Parathyroid adenoma (tissue), 2 donors: Measurements from ENCODE around the gene CPNE9.

Experiments
- H2AFZ ChIP-seq: fragments of 300-600 bp; sonication (generic); one replicate; pipeline ENCODE4 v1.7.0; 2017; ENCODE audit warnings: antibody characterized with exemption, mild to moderate bottlenecking
- H3K27ac ChIP-seq: fragments of 300-600 bp; sonication (generic); one replicate; pipeline ENCODE4 v1.7.0; 2017
- H3K27me3 ChIP-seq: fragments of 300-600 bp; sonication (generic); one replicate; pipeline ENCODE4 v1.7.0; 2017; ENCODE audit warnings: low read length; ENCODE audit not compliant: control insufficient read depth, insufficient read depth
- H3K36me3 ChIP-seq: fragments of 300-600 bp; sonication (generic); one replicate; pipeline ENCODE4 v1.7.0; 2017; ENCODE audit warnings: low read length; ENCODE audit not compliant: control insufficient read depth, insufficient read depth
- H3K4me1 ChIP-seq: fragments of 300-600 bp; sonication (generic); one replicate; pipeline ENCODE4 v1.7.0; 2017; ENCODE audit warnings: control low read depth
- H3K4me2 ChIP-seq: fragments of 300-600 bp; sonication (generic); one replicate; pipeline ENCODE4 v1.7.0; 2017; ENCODE audit warnings: low read length
- H3K4me3 ChIP-seq: fragments of 300-600 bp; sonication (generic); one replicate; pipeline ENCODE4 v1.7.0; 2017; ENCODE audit warnings: low read depth, low read length
- H3K79me2 ChIP-seq: fragments of 300-600 bp; sonication (generic); one replicate; pipeline ENCODE4 v1.7.0; 2017; ENCODE audit warnings: control low read depth
- H3K9ac ChIP-seq: fragments of 300-600 bp; sonication (generic); one replicate; pipeline ENCODE4 v1.7.0; 2017; ENCODE audit warnings: mild to moderate bottlenecking
- H3K9me3 ChIP-seq: fragments of 300-600 bp; sonication (generic); one replicate; pipeline ENCODE4 v1.7.0; 2017; ENCODE audit warnings: low read length; ENCODE audit not compliant: control insufficient read depth
- TF ChIP-seq, protein P1 (sequence below): fragments of 300-600 bp; sonication (generic); IDR thresholded peaks from one replicate; pipeline ENCODE4 v1.7.0; 2017; ENCODE audit warnings: antibody characterized with exemption, mild to moderate bottlenecking
- donor health status: primary hyperparathyroidism.

The CPNE9 gene

GRCh38 chr3:9679476-9680080 is 24.1 kb upstream of the CPNE9 start:
- H3K4me3 ChIP-seq: no peak overlapping the region
- H3K27me3 ChIP-seq: no peaks in the 10 kb centered on the region
- H3K9ac ChIP-seq: no peak overlapping the region
- TF ChIP-seq, protein P1, sequence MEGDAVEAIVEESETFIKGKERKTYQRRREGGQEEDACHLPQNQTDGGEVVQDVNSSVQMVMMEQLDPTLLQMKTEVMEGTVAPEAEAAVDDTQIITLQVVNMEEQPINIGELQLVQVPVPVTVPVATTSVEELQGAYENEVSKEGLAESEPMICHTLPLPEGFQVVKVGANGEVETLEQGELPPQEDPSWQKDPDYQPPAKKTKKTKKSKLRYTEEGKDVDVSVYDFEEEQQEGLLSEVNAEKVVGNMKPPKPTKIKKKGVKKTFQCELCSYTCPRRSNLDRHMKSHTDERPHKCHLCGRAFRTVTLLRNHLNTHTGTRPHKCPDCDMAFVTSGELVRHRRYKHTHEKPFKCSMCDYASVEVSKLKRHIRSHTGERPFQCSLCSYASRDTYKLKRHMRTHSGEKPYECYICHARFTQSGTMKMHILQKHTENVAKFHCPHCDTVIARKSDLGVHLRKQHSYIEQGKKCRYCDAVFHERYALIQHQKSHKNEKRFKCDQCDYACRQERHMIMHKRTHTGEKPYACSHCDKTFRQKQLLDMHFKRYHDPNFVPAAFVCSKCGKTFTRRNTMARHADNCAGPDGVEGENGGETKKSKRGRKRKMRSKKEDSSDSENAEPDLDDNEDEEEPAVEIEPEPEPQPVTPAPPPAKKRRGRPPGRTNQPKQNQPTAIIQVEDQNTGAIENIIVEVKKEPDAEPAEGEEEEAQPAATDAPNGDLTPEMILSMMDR: no peak
- no peaks in the 10 kb centered on the region for H3K36me3 ChIP-seq
- no peaks in the 10 kb centered on the region for H3K9me3 ChIP-seq
- no peak overlapping the region for H3K4me2 ChIP-seq
- peaks cover 13% of the 10 kb centered on the region for H3K4me1 ChIP-seq
- H3K79me2 ChIP-seq: peaks cover 5% of the 10 kb centered on the region
- H3K27ac ChIP-seq: peak overlapping the region; percentile 58
- H2AFZ ChIP-seq: no peak overlapping the region

DNA sequence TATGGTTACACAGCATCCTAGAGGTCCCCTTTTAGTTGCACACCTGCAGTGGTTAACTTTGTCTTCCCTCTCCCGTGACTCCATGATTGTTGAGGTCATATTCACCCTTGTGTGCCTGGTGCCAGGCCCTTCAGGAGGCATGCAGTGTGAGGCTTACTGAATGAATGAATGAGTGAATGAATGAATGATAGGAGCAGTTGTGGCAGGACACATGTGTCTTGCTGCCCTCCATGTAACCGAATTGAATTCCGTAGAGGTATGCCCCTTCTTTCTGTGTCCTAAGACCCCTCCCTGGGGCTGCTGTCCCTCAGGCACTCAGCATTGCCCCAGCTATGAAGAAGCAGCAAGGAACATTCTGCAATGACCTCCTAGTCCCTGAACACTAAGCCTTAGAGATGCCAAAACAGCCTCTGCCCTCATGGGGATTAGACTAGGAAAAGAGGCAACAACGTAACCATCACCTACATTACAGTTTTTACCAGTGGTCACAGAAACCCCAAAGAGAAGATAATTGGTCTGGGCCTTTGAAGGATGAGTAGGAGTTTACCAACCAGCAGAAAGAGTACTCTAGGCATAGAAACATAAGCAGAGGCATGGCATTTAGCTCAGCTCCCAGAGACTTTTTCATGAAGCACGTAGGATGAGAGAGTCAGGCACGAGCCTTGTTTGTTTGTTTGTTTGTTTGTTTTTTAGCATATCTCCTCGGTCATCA is 22.5 kb upstream of the CPNE9 start:
- peaks cover 13% of the 10 kb centered on the region for H3K4me1 ChIP-seq
- TF ChIP-seq, protein P1: no peak
- no peak overlapping the region for H3K27ac ChIP-seq
- H3K9ac ChIP-seq: no peak overlapping the region
- H2AFZ ChIP-seq: no peak overlapping the region
- no peak overlapping the region for H3K4me2 ChIP-seq
- peaks cover 7% of the 10 kb centered on the region for H3K79me2 ChIP-seq
- H3K36me3 ChIP-seq: no peaks in the 10 kb centered on the region
- no peaks in the 10 kb centered on the region for H3K27me3 ChIP-seq
- H3K9me3 ChIP-seq: no peaks in the 10 kb centered on the region
- no peak overlapping the region for H3K4me3 ChIP-seq

DNA sequence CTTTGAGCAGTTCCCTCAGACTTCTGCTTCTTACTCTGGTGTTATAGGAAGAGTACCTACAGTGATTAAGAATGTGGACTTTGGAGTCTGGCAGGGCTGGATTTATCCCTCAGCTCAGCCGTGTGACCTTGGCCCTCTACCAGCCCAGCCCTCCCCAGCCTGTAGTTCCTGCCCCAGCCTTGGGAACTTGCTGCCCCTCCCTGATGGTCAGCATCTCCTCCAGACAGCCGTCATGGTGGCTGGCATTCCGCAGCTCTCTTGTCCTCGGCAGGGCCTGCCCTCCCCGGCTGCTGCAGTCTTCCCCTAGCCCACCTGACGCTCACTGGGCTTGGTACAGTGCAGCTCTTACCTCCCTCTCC is 21.9 kb upstream of the CPNE9 start:
- H3K79me2 ChIP-seq: peaks cover 10% of the 10 kb centered on the region
- H2AFZ ChIP-seq: no peak overlapping the region
- TF ChIP-seq, protein P1: no peak
- H3K4me3 ChIP-seq: no peak overlapping the region
- no peaks in the 10 kb centered on the region for H3K9me3 ChIP-seq
- no peak overlapping the region for H3K4me2 ChIP-seq
- H3K27me3 ChIP-seq: no peaks in the 10 kb centered on the region
- peaks cover 13% of the 10 kb centered on the region for H3K4me1 ChIP-seq
- no peaks in the 10 kb centered on the region for H3K36me3 ChIP-seq
- H3K27ac ChIP-seq: no peak overlapping the region
- H3K9ac ChIP-seq: no peak overlapping the region

- Histone ChIP-seq H3K4me1 (peaks cover 13% of the 10 kb centered on the region), H3K9me3 (no peaks in the 10 kb centered on the region), H2AFZ (no peak overlapping the region), H3K9ac (no peak overlapping the region), H3K4me2 (no peak overlapping the region), H3K27ac (no peak overlapping the region), H3K79me2 (peaks cover 10% of the 10 kb centered on the region), H3K27me3 (no peaks in the 10 kb centered on the region), H3K4me3 (no peak overlapping the region), H3K36me3 (no peaks in the 10 kb centered on the region)
- TF ChIP-seq, protein P1: no peak
Observed at GRCh38 chr3:9682096-9682495, 21.5 kb upstream of the CPNE9 start.

GRCh38 chr3:9683426-9683825 is 20.2 kb upstream of the CPNE9 start:
- Histone ChIP-seq H3K79me2 (peaks cover 10% of the 10 kb centered on the region), H3K9me3 (no peaks in the 10 kb centered on the region), H3K4me3 (no peak overlapping the region), H3K4me2 (no peak overlapping the region), H3K4me1 (peaks cover 13% of the 10 kb centered on the region), H3K27ac (no peak overlapping the region), H3K36me3 (no peaks in the 10 kb centered on the region), H3K9ac (no peak overlapping the region), H2AFZ (no peak overlapping the region), H3K27me3 (no peaks in the 10 kb centered on the region)
- TF ChIP-seq, protein P1: no peak
